Measurements from ENCODE around the gene TM7SF2.

TM7SF2 gene

GRCh38 chr11:65121865-65122696, 10.4 kb downstream of the TM7SF2 start, which contains the start of the genes FAU and MRPL49:
Gene FAU (minus strand): TSS chr11:65122134. CDS start chr11:65121813, 321 bp downstream.
Gene MRPL49 (plus strand): TSS chr11:65122321. CDS start chr11:65122347, 26 bp downstream.
- Histone ChIP-seq H3K4me2 (ENCODE audit: low read depth, low read length, poor library complexity, severe bottlenecking) (peak within 1 kb of the TSS; percentile 99), H3K9ac (ENCODE audit: low read depth, low read length, poor library complexity, severe bottlenecking) (peak within 1 kb of the TSS; percentile 96), H4K20me1 (ENCODE audit: insufficient read depth, low read length, poor library complexity, severe bottlenecking) (peaks cover 24% of the 10 kb centered on the region), H3K4me3 (ENCODE audit: low read length, poor library complexity, severe bottlenecking) (peak within 1 kb of the TSS; percentile 92), H3K9me2 (replicated peaks; ENCODE audit: low read depth, low read length) (no peaks in the 10 kb centered on the region), H2AFZ (ENCODE audit: low read length) (peak within 1 kb of the TSS; percentile 82), H3K36me3 (ENCODE audit: insufficient read depth, low read length) (peaks cover 32% of the 10 kb centered on the region; the same call in 1 of the 2 replicates), H3K79me2 (ENCODE audit: insufficient read depth, low read length) (peaks cover 65% of the 10 kb centered on the region), H3K4me1 (ENCODE audit: insufficient read depth, low read length, poor library complexity, severe bottlenecking) (peaks cover 24% of the 10 kb centered on the region), H3K9me3 (ENCODE audit: insufficient read depth, low read depth, low read length) (no peaks in the 10 kb centered on the region), H3K27me3 (ENCODE audit: insufficient read depth, low read length, poor library complexity, severe bottlenecking) (no peaks in the 10 kb centered on the region), H3F3A (ENCODE audit: low read depth) (peaks cover 4% of the 10 kb centered on the region)
- no peak for TF ChIP-seq CTCF (conservative IDR thresholded peaks at IDR 0.05; ENCODE audit: low read length)
- no peak for TF ChIP-seq EZH2phosphoT487 (IDR thresholded peaks at IDR 0.05; ENCODE audit: borderline replicate concordance)

GRCh38 chr11:65124480-65125196, 13.0 kb downstream of the TM7SF2 start:
- Histone ChIP-seq H3K9me2 (replicated peaks; ENCODE audit: low read depth, low read length) (no peaks in the 10 kb centered on the region), H3K4me3 (ENCODE audit: low read length, poor library complexity, severe bottlenecking) (no peak overlapping the region), H3K36me3 (ENCODE audit: insufficient read depth, low read length) (peaks cover 50% of the 10 kb centered on the region), H4K20me1 (ENCODE audit: insufficient read depth, low read length, poor library complexity, severe bottlenecking) (peaks cover 21% of the 10 kb centered on the region), H3K79me2 (ENCODE audit: insufficient read depth, low read length) (peaks cover 53% of the 10 kb centered on the region), H3K9ac (ENCODE audit: low read depth, low read length, poor library complexity, severe bottlenecking) (no peak overlapping the region), H3K9me3 (ENCODE audit: insufficient read depth, low read depth, low read length) (no peaks in the 10 kb centered on the region), H2AFZ (ENCODE audit: low read length) (no peak overlapping the region), H3K4me1 (ENCODE audit: insufficient read depth, low read length, poor library complexity, severe bottlenecking) (peaks cover 23% of the 10 kb centered on the region), H3F3A (ENCODE audit: low read depth) (no peaks in the 10 kb centered on the region), H3K4me2 (ENCODE audit: low read depth, low read length, poor library complexity, severe bottlenecking) (no peak overlapping the region), H3K27me3 (ENCODE audit: insufficient read depth, low read length, poor library complexity, severe bottlenecking) (no peaks in the 10 kb centered on the region)
- no peak for TF ChIP-seq EZH2phosphoT487 (IDR thresholded peaks at IDR 0.05; ENCODE audit: borderline replicate concordance)
- TF ChIP-seq CTCF (conservative IDR thresholded peaks at IDR 0.05; ENCODE audit: low read length), result no peak

- Histone ChIP-seq H3K4me2 (ENCODE audit: low read depth, low read length, poor library complexity, severe bottlenecking) (no peak overlapping the region), H4K20me1 (ENCODE audit: insufficient read depth, low read length, poor library complexity, severe bottlenecking) (peaks cover 14% of the 10 kb centered on the region), H3K4me1 (ENCODE audit: insufficient read depth, low read length, poor library complexity, severe bottlenecking) (peaks cover 15% of the 10 kb centered on the region), H3K36me3 (ENCODE audit: insufficient read depth, low read length) (peaks cover 50% of the 10 kb centered on the region), H3K9me3 (ENCODE audit: insufficient read depth, low read depth, low read length) (no peaks in the 10 kb centered on the region), H2AFZ (ENCODE audit: low read length) (no peak overlapping the region), H3K9ac (ENCODE audit: low read depth, low read length, poor library complexity, severe bottlenecking) (no peak overlapping the region), H3K27me3 (ENCODE audit: insufficient read depth, low read length, poor library complexity, severe bottlenecking) (no peaks in the 10 kb centered on the region), H3K9me2 (replicated peaks; ENCODE audit: low read depth, low read length) (no peaks in the 10 kb centered on the region), H3K4me3 (ENCODE audit: low read length, poor library complexity, severe bottlenecking) (no peak overlapping the region), H3F3A (ENCODE audit: low read depth) (no peaks in the 10 kb centered on the region), H3K79me2 (ENCODE audit: insufficient read depth, low read length) (peaks cover 45% of the 10 kb centered on the region)
- TF ChIP-seq EZH2phosphoT487 (IDR thresholded peaks at IDR 0.05; ENCODE audit: borderline replicate concordance) (no peak), CTCF (conservative IDR thresholded peaks at IDR 0.05; ENCODE audit: low read length) (no peak)
These were observed 13.8 kb downstream of the TM7SF2 start for GRCh38 chr11:65125197-65126056.
